Karpas-422 (cell line): Measurements from ENCODE around the gene POLR2B. TPM values are rescaled to one million over a fixed set of nuclear protein-coding genes. Genes with fewer than 3 reads are reported as not detected.

Source experiments
- DNase-seq: peaks from one replicate; pipeline ENCODE4 v3.0.0-alpha.2; 2015
- H2AFZ ChIP-seq: fragments of 200-600 bp; sonication (generic); 2 replicates; pipeline ENCODE4 v1.6.1; 2014; ENCODE audit warnings: antibody characterized with exemption, low read length, mixed read lengths
- H3K27ac ChIP-seq: fragments of 200-600 bp; sonication (generic); 2 replicates; pipeline ENCODE4 v1.5.1; 2014; ENCODE audit warnings: mild to moderate bottlenecking, low read length, moderate library complexity
- H3K27me3 ChIP-seq: fragments of 200-600 bp; sonication (generic); 2 replicates; pipeline ENCODE4 v1.6.1; 2014; ENCODE audit warnings: low read length, mixed read lengths
- H3K36me3 ChIP-seq: fragments of 200-600 bp; sonication (generic); 2 replicates; pipeline ENCODE4 v1.6.1; 2014; ENCODE audit warnings: low read length, mixed read lengths; ENCODE audit not compliant: insufficient read depth
- H3K4me1 ChIP-seq: fragments of 200-600 bp; sonication (generic); 2 replicates; pipeline ENCODE4 v1.6.1; 2014; ENCODE audit warnings: mild to moderate bottlenecking, low read length, mixed read lengths
- H3K4me2 ChIP-seq: fragments of 200-600 bp; sonication (generic); 2 replicates; pipeline ENCODE4 v1.6.1; 2014; ENCODE audit warnings: low read length, low read depth, mild to moderate bottlenecking; ENCODE audit not compliant: poor library complexity, severe bottlenecking
- H3K4me3 ChIP-seq: fragments of 200-600 bp; sonication (generic); 2 replicates; pipeline ENCODE4 v1.5.1; 2014; ENCODE audit warnings: mild to moderate bottlenecking, antibody characterized with exemption, low read length, mixed read lengths
- H3K79me2 ChIP-seq: fragments of 200-600 bp; sonication (generic); 2 replicates; pipeline ENCODE4 v1.6.1; 2014; ENCODE audit warnings: mild to moderate bottlenecking, low read length, mixed read lengths
- H3K9ac ChIP-seq: fragments of 200-600 bp; sonication (generic); 2 replicates; pipeline ENCODE4 v1.6.0; 2014; ENCODE audit warnings: low read length
- H3K9me2 ChIP-seq: fragments of 200-600 bp; sonication (generic), shearing (Covaris generic); replicated peaks from 2 replicates; pipeline ENCODE4 v1.6.0; 2014; ENCODE audit warnings: mild to moderate bottlenecking, low read length, moderate library complexity; ENCODE audit not compliant: insufficient read depth
- H3K9me3 ChIP-seq: fragments of 300-700, 200-600 bp; sonication (generic); 2 replicates; pipeline ENCODE4 v1.6.1; 2014; ENCODE audit warnings: low read length, mixed read lengths
- H4K20me1 ChIP-seq: fragments of 200-600 bp; sonication (generic); 2 replicates; pipeline ENCODE4 v1.6.1; 2014; ENCODE audit warnings: mild to moderate bottlenecking, antibody characterized with exemption, low read length, low read depth; ENCODE audit not compliant: insufficient read depth
- total RNA-seq: library from RNA; depleted of rRNA; stranded (reverse); fragments of >200 nt; shearing (Covaris generic); gene quantifications from 2 replicates; pipeline ENCODE4 v1.2.3, GENCODE V29; 2014; ENCODE audit warnings: low replicate concordance

POLR2B gene
- total RNA-seq, 1 experiment from 2014 or later: 122 TPM

DNA sequence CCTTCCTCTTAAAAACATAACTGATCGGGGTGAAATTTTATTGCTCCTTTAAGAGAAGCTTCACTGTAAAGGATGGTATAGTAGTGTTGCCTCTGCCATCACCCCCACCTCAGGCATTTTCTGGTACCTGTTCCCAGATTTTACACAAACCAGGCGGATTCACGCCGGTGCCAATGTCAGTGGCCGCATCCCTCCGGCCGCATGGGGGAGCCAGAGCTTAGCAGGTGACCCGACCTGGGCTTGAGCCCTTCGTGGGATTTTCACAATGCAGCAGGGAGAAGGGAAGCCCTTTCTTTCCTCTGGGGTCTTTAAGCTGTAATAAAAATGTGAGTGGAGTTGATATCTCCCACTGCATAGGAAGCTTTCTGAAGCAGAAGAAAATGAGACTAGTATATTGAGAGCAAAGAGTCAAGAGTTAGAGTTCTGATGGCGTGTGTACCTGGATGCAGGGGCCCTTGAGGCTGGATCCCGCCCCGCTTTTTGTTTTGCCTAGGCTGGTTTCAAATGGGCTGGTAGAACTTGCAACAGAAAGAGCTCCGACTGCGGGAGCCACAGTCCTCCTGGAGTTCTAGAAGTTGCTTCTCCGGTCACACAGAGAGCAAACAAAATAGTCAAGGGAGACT lies 59.4 kb downstream of the POLR2B start:
- no peaks in the 10 kb centered on the region for H3K4me1 ChIP-seq

DNA sequence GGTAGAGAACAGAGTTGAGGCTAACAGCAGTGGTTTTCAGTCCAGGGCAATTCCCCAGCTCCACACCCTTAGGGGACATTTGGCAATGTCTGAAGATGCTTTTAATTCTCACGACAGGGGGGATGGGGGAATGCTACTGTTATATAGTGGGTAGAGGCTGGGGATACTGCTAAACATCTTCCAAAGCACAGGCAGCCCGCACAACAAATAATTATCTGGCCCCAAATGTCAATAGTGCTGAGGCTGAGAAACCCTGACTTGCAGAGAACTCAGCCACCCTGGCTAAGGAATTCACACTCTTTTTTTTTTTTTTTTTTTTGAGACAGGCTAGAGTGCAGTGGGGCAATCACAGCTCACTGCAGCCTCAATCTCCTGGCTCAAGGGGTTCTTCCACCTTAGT lies 60.6 kb downstream of the POLR2B start:
- Histone ChIP-seq H3K4me3 (no peak overlapping the region), H3K4me2 (no peak overlapping the region), H3K27ac (no peak overlapping the region), H2AFZ (no peak overlapping the region), H3K9me3 (no peaks in the 10 kb centered on the region), H3K27me3 (no peaks in the 10 kb centered on the region), H4K20me1 (no peaks in the 10 kb centered on the region), H3K9ac (no peak overlapping the region), H3K36me3 (no peaks in the 10 kb centered on the region), H3K9me2 (no peaks in the 10 kb centered on the region), H3K4me1 (no peaks in the 10 kb centered on the region), H3K79me2 (no peaks in the 10 kb centered on the region)
- DNase-seq: no peak

More for the DNA sequence above, 59.4 kb downstream of the POLR2B start:
- no peak overlapping the region for H3K4me3 ChIP-seq
- no peaks in the 10 kb centered on the region for H3K27me3 ChIP-seq
- H2AFZ ChIP-seq: no peak overlapping the region
- H3K27ac ChIP-seq: no peak overlapping the region
- no peaks in the 10 kb centered on the region for H3K9me2 ChIP-seq
- no peak overlapping the region for H3K4me2 ChIP-seq
- no peaks in the 10 kb centered on the region for H4K20me1 ChIP-seq
- peak; percentile 75 for DNase-seq
- no peaks in the 10 kb centered on the region for H3K36me3 ChIP-seq
- no peaks in the 10 kb centered on the region for H3K79me2 ChIP-seq
- no peak overlapping the region for H3K9ac ChIP-seq
- H3K9me3 ChIP-seq: no peaks in the 10 kb centered on the region

DNA sequence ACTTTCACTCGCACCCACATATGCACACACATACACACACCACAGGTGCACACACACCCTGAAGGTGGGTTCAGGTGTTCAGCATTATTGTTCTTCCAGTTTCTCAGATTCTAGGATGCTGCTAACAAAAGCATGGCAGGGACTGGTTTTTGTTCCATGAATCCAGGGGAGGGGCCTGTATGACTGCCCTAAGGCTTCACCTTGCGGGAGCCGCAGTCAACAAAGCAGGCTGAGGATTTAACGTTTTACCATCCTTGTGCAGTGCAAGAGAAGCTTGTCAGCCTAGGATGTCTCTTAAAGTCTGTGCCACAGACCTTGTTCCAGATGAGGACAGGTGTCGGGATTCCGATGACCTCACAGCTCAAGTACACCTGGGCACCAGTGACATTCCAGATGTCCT lies 61.8 kb downstream of the POLR2B start:
- no peak overlapping the region for H3K27ac ChIP-seq
- no peaks in the 10 kb centered on the region for H3K79me2 ChIP-seq
- H3K9me2 ChIP-seq: no peaks in the 10 kb centered on the region
- no peak for DNase-seq
- H3K9me3 ChIP-seq: no peaks in the 10 kb centered on the region
- H3K27me3 ChIP-seq: no peaks in the 10 kb centered on the region
- H3K9ac ChIP-seq: no peak overlapping the region
- no peaks in the 10 kb centered on the region for H4K20me1 ChIP-seq
- H3K36me3 ChIP-seq: no peaks in the 10 kb centered on the region
- no peak overlapping the region for H3K4me3 ChIP-seq
- no peaks in the 10 kb centered on the region for H3K4me1 ChIP-seq
- no peak overlapping the region for H3K4me2 ChIP-seq
- no peak overlapping the region for H2AFZ ChIP-seq

- H3K9ac ChIP-seq: no peak overlapping the region
- no peaks in the 10 kb centered on the region for H4K20me1 ChIP-seq
- no peak overlapping the region for H3K27ac ChIP-seq
- no peak overlapping the region for H3K4me3 ChIP-seq
- no peaks in the 10 kb centered on the region for H3K36me3 ChIP-seq
- H2AFZ ChIP-seq: no peak overlapping the region
- no peak overlapping the region for H3K4me2 ChIP-seq
- no peaks in the 10 kb centered on the region for H3K9me2 ChIP-seq
- no peaks in the 10 kb centered on the region for H3K79me2 ChIP-seq
- DNase-seq: no peak
- H3K27me3 ChIP-seq: no peaks in the 10 kb centered on the region
- no peaks in the 10 kb centered on the region for H3K9me3 ChIP-seq
- H3K4me1 ChIP-seq: no peaks in the 10 kb centered on the region
Observed at GRCh38 chr4:57041020-57041419, 62.3 kb downstream of the POLR2B start.

- H3K4me3 ChIP-seq: no peak overlapping the region
- no peaks in the 10 kb centered on the region for H3K36me3 ChIP-seq
- no peaks in the 10 kb centered on the region for H3K9me3 ChIP-seq
- no peaks in the 10 kb centered on the region for H3K79me2 ChIP-seq
- no peaks in the 10 kb centered on the region for H3K27me3 ChIP-seq
- no peaks in the 10 kb centered on the region for H4K20me1 ChIP-seq
- H3K27ac ChIP-seq: no peak overlapping the region
- no peak for DNase-seq
- H3K9ac ChIP-seq: no peak overlapping the region
- H3K4me2 ChIP-seq: no peak overlapping the region
- H3K4me1 ChIP-seq: no peaks in the 10 kb centered on the region
- no peak overlapping the region for H2AFZ ChIP-seq
- no peaks in the 10 kb centered on the region for H3K9me2 ChIP-seq
Observed at GRCh38 chr4:57042711-57043169, 64.0 kb downstream of the POLR2B start.

DNA sequence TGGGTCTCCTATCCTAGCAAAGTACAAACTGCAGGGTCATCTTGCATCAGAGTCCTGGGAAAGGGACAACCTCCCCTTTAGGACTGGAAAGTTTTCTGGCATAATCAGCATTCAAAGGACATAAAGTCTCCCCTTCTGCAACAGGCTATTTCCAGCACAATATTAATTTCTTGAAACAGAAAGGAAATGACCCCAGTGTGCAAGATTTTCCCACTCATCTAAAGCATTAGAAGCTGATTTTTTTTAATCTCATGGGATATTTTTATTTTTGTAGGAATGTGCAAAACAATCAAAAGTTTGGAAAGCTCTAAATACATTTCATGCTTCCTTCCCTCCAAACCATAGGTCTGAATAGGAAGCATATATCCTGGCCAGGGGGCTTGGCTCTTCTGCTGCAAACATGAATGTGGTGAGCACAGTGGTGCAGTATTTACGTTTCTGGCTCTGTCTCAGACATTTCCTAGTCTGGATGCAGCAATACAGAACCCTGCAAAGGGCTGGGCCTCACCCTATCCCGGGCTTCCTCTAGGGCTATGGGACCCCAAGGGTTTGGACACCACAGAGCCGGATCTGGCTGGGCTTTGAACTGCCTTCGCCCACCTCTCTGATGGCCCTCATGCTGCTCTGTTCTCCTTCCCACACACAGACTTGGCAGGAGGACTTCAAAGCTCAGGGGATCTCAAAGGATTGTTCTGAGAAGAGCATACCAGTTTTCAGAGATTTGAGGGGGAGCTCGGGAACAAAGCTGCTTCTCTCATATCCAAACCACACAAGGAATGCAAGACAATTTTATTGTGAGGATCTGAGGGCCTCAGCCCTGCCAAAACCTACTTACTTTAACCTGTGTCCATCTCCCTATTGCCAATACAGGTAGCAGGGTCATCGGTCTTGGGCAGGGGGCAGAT lies 64.9 kb downstream of the POLR2B start:
- H3K27me3 ChIP-seq: no peaks in the 10 kb centered on the region
- no peaks in the 10 kb centered on the region for H3K4me1 ChIP-seq
- no peak overlapping the region for H2AFZ ChIP-seq
- no peak overlapping the region for H3K4me2 ChIP-seq
- no peak for DNase-seq
- H3K9me2 ChIP-seq: no peaks in the 10 kb centered on the region
- H3K79me2 ChIP-seq: no peaks in the 10 kb centered on the region
- H3K4me3 ChIP-seq: no peak overlapping the region
- H3K36me3 ChIP-seq: no peaks in the 10 kb centered on the region
- no peaks in the 10 kb centered on the region for H4K20me1 ChIP-seq
- no peaks in the 10 kb centered on the region for H3K9me3 ChIP-seq
- H3K9ac ChIP-seq: no peak overlapping the region
- no peak overlapping the region for H3K27ac ChIP-seq

GRCh38 chr4:57044279-57044678 lies 65.6 kb downstream of the POLR2B start:
- H3K9me3 ChIP-seq: no peaks in the 10 kb centered on the region
- no peak overlapping the region for H3K27ac ChIP-seq
- H3K4me1 ChIP-seq: no peaks in the 10 kb centered on the region
- no peaks in the 10 kb centered on the region for H3K9me2 ChIP-seq
- no peaks in the 10 kb centered on the region for H4K20me1 ChIP-seq
- H3K9ac ChIP-seq: no peak overlapping the region
- no peak overlapping the region for H2AFZ ChIP-seq
- H3K4me3 ChIP-seq: no peak overlapping the region
- DNase-seq: no peak
- H3K36me3 ChIP-seq: no peaks in the 10 kb centered on the region
- no peaks in the 10 kb centered on the region for H3K27me3 ChIP-seq
- no peak overlapping the region for H3K4me2 ChIP-seq
- no peaks in the 10 kb centered on the region for H3K79me2 ChIP-seq

- no peak overlapping the region for H3K27ac ChIP-seq
- no peaks in the 10 kb centered on the region for H3K36me3 ChIP-seq
- no peaks in the 10 kb centered on the region for H3K27me3 ChIP-seq
- H3K9ac ChIP-seq: no peak overlapping the region
- no peaks in the 10 kb centered on the region for H3K9me3 ChIP-seq
- H3K4me3 ChIP-seq: no peak overlapping the region
- no peak overlapping the region for H2AFZ ChIP-seq
- H3K4me2 ChIP-seq: no peak overlapping the region
- H4K20me1 ChIP-seq: no peaks in the 10 kb centered on the region
- H3K9me2 ChIP-seq: no peaks in the 10 kb centered on the region
- DNase-seq: no peak
- no peaks in the 10 kb centered on the region for H3K4me1 ChIP-seq
- H3K79me2 ChIP-seq: no peaks in the 10 kb centered on the region
Observed at GRCh38 chr4:57044996-57045395, 66.3 kb downstream of the POLR2B start.
